HT1080 (cell line): ENCODE results near the gene TTC34. TPM values are rescaled to one million over a fixed set of nuclear protein-coding genes. Genes with fewer than 3 reads are reported as not detected.

Experiments
- DNase-seq: peaks from one replicate; pipeline ENCODE4 v3.0.0-alpha.2; 2015; ENCODE audit warnings: low read depth
- total RNA-seq: library from RNA; depleted of rRNA; stranded (reverse); fragments of >200 nt; shearing (Covaris generic); gene quantifications from 2 replicates; pipeline ENCODE4 v1.2.3, GENCODE V29; 2014

Gene TTC34
- total RNA-seq, 1 experiment from 2014 or later, result 0.10 TPM

- DNase-seq, result no peak
Measured at GRCh38 chr1:2812939-2813653, 11.6 kb upstream of the TTC34 start.

- DNase-seq, result no peak
Measured at GRCh38 chr1:2812136-2812535, 10.6 kb upstream of the TTC34 start.

- DNase-seq, result no peak
Measured at GRCh38 chr1:2811533-2811918, 10.0 kb upstream of the TTC34 start.

- no peak for DNase-seq
Measured at GRCh38 chr1:2810899-2811532, 9.5 kb upstream of the TTC34 start.

GRCh38 chr1:2810281-2810680 lies 8.8 kb upstream of the TTC34 start:
- DNase-seq, result no peak

GRCh38 chr1:2809656-2810055 lies 8.2 kb upstream of the TTC34 start:
- no peak for DNase-seq

GRCh38 chr1:2808831-2809605 lies 7.5 kb upstream of the TTC34 start:
- no peak for DNase-seq

- DNase-seq, result no peak
Measured at GRCh38 chr1:2808386-2808705, 6.9 kb upstream of the TTC34 start.

- no peak for DNase-seq
Measured at GRCh38 chr1:2807678-2808385, 6.3 kb upstream of the TTC34 start.

- no peak for DNase-seq
Measured at GRCh38 chr1:2807036-2807435, 5.5 kb upstream of the TTC34 start.

- DNase-seq, result no peak
Measured at GRCh38 chr1:2806591-2806990, 5.1 kb upstream of the TTC34 start.

GRCh38 chr1:2805801-2806430 lies 4.4 kb upstream of the TTC34 start:
- DNase-seq, result no peak

- DNase-seq, result no peak
Measured at GRCh38 chr1:2804628-2805351, 3.3 kb upstream of the TTC34 start.

GRCh38 chr1:2803931-2804627 lies 2.6 kb upstream of the TTC34 start:
- no peak for DNase-seq

GRCh38 chr1:2803086-2803930 lies 1.8 kb upstream of the TTC34 start:
- no peak for DNase-seq

- no peak for DNase-seq
Measured at GRCh38 chr1:2802421-2802961, 998 bp upstream of the TTC34 start.

- DNase-seq, result no peak
Measured at GRCh38 chr1:2801046-2801445, 447 bp downstream of the TTC34 start.

- no peak for DNase-seq
Measured at GRCh38 chr1:2800664-2801045, 838 bp downstream of the TTC34 start.
